Glutamatergic neuron (in vitro differentiated cells): Measurements from ENCODE around the gene WWOX. TPM values are rescaled to one million over a fixed set of nuclear protein-coding genes. Genes with fewer than 3 reads are reported as not detected.
A peak's percentile ranks its signal among the peaks of the same experiment; 100 is the strongest.

Experiments used
- DNase-seq: peaks from one replicate; pipeline ENCODE4 v3.0.0; 2022
- H3K27ac Mint-ChIP-seq: one replicate; pipeline ENCODE4 v1.8.0; 2020; ENCODE audit warnings: mild to moderate bottlenecking, mixed read lengths, inconsistent platforms; ENCODE audit not compliant: unreplicated experiment
- H3K27me3 Mint-ChIP-seq: one replicate; pipeline ENCODE4 v1.8.0; 2020; ENCODE audit warnings: mild to moderate bottlenecking, moderate library complexity, mixed read lengths, inconsistent platforms; ENCODE audit not compliant: unreplicated experiment
- H3K36me3 Mint-ChIP-seq: one replicate; pipeline ENCODE4 v1.8.0; 2020; ENCODE audit warnings: mild to moderate bottlenecking, mixed read lengths, inconsistent platforms; ENCODE audit not compliant: unreplicated experiment
- H3K4me1 Mint-ChIP-seq: one replicate; pipeline ENCODE4 v1.8.0; 2020; ENCODE audit warnings: mild to moderate bottlenecking, low read depth, mixed read lengths, inconsistent platforms; ENCODE audit not compliant: unreplicated experiment
- H3K4me3 Mint-ChIP-seq: one replicate; pipeline ENCODE4 v1.8.0; 2020; ENCODE audit warnings: mild to moderate bottlenecking, mixed read lengths, inconsistent platforms; ENCODE audit not compliant: unreplicated experiment
- H3K9me3 Mint-ChIP-seq: one replicate; pipeline ENCODE4 v1.8.0; 2020; ENCODE audit warnings: mild to moderate bottlenecking, moderate library complexity, mixed read lengths, inconsistent platforms; ENCODE audit not compliant: unreplicated experiment
- total RNA-seq: library from RNA; stranded (reverse); fragmentation: NEBNext Ultra II Directional; extraction: Animal tissue kit (Norgen Biotek cat#: 25700); gene quantifications from one replicate; pipeline ENCODE4 v1.2.1, GENCODE V29; 2021; ENCODE audit not compliant: unreplicated experiment
- TF ChIP-seq, protein P1 (sequence below): fragments of 200-600 bp; sonication (generic); IDR thresholded peaks from one replicate; pipeline ENCODE4 v1.5.0; 2021; ENCODE audit not compliant: partially characterized antibody, unreplicated experiment

WWOX gene
- total RNA-seq, 1 donor from 2014 or later = 10.3 TPM

- peaks cover 3% of the 10 kb centered on the region for H3K4me1 Mint-ChIP-seq
- no peak overlapping the region for H3K4me3 Mint-ChIP-seq
- H3K9me3 Mint-ChIP-seq = no peaks in the 10 kb centered on the region
- H3K27me3 Mint-ChIP-seq = no peaks in the 10 kb centered on the region
- no peak for DNase-seq
- H3K36me3 Mint-ChIP-seq = no peaks in the 10 kb centered on the region
- TF ChIP-seq, protein P1, sequence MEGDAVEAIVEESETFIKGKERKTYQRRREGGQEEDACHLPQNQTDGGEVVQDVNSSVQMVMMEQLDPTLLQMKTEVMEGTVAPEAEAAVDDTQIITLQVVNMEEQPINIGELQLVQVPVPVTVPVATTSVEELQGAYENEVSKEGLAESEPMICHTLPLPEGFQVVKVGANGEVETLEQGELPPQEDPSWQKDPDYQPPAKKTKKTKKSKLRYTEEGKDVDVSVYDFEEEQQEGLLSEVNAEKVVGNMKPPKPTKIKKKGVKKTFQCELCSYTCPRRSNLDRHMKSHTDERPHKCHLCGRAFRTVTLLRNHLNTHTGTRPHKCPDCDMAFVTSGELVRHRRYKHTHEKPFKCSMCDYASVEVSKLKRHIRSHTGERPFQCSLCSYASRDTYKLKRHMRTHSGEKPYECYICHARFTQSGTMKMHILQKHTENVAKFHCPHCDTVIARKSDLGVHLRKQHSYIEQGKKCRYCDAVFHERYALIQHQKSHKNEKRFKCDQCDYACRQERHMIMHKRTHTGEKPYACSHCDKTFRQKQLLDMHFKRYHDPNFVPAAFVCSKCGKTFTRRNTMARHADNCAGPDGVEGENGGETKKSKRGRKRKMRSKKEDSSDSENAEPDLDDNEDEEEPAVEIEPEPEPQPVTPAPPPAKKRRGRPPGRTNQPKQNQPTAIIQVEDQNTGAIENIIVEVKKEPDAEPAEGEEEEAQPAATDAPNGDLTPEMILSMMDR = peak; percentile 76
- peak overlapping the region; percentile 79 for H3K27ac Mint-ChIP-seq
Observed at GRCh38 chr16:78122774-78123315, 23.4 kb downstream of the WWOX start.

GRCh38 chr16:78125112-78125844 lies 25.8 kb downstream of the WWOX start:
- DNase-seq = no peak
- peaks cover 3% of the 10 kb centered on the region for H3K4me1 Mint-ChIP-seq
- no peaks in the 10 kb centered on the region for H3K36me3 Mint-ChIP-seq
- H3K27ac Mint-ChIP-seq = no peak overlapping the region
- no peaks in the 10 kb centered on the region for H3K27me3 Mint-ChIP-seq
- TF ChIP-seq, protein P1 = no peak
- no peaks in the 10 kb centered on the region for H3K9me3 Mint-ChIP-seq
- no peak overlapping the region for H3K4me3 Mint-ChIP-seq

DNA sequence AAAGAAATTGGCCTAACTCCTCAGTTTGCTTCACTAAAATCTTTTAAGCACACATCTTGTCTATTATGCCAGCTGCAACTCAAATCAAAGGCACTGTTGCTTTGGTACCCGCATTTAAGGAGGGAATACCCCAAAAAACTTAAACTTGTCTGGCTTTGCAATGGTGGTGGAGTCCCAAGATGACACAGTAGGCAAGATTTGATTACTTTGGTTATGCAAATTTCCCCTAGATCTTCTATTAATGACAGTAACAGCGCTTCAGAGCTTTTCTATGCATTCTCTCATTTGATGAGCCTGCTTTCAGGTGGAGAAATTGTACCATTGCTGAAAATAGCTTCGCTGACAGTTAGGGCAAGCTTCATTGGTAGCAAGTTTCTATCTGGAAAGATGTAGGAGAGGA lies 27.2 kb downstream of the WWOX start:
- Mint-ChIP-seq H3K4me3 (no peak overlapping the region), H3K9me3 (no peaks in the 10 kb centered on the region), H3K27ac (no peak overlapping the region), H3K4me1 (peaks cover 3% of the 10 kb centered on the region), H3K27me3 (no peaks in the 10 kb centered on the region), H3K36me3 (no peaks in the 10 kb centered on the region)
- TF ChIP-seq, protein P1 = no peak
- no peak for DNase-seq

DNA sequence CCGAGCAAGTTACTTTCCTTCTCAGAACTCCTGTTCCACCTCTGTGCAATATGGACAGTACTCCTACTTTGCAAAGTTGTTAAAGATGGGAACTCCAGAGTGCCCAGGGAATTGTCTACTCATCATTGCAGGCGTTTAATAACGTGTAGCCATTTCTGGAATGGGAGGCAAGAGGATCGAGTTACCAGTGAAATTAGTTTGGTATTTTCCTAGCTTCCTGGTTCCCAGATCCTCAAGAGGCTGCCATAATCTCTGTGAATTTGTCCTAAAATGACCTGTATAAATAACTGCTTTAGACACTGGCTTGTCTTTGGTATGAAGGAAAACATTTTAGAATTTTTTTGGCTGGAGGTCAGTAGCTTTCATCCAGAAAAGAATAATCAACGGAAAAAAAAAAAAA lies 27.7 kb downstream of the WWOX start:
- H3K27me3 Mint-ChIP-seq = no peaks in the 10 kb centered on the region
- no peak overlapping the region for H3K4me3 Mint-ChIP-seq
- TF ChIP-seq, protein P1 = no peak
- no peak for DNase-seq
- no peaks in the 10 kb centered on the region for H3K9me3 Mint-ChIP-seq
- peaks cover 3% of the 10 kb centered on the region for H3K4me1 Mint-ChIP-seq
- H3K27ac Mint-ChIP-seq = no peak overlapping the region
- H3K36me3 Mint-ChIP-seq = no peaks in the 10 kb centered on the region

- no peak overlapping the region for H3K27ac Mint-ChIP-seq
- no peaks in the 10 kb centered on the region for H3K9me3 Mint-ChIP-seq
Observed at GRCh38 chr16:78128913-78129312, 29.5 kb downstream of the WWOX start.

More at GRCh38 chr16:78128913-78129312, 29.5 kb downstream of the WWOX start:
- no peaks in the 10 kb centered on the region for H3K36me3 Mint-ChIP-seq
- no peak for DNase-seq
- no peaks in the 10 kb centered on the region for H3K4me1 Mint-ChIP-seq
- TF ChIP-seq, protein P1 = no peak
- no peaks in the 10 kb centered on the region for H3K27me3 Mint-ChIP-seq
- H3K4me3 Mint-ChIP-seq = no peak overlapping the region
